Panc1 (cell line): Measurements from ENCODE around the gene PPP3R1. TPM values are rescaled to one million over a fixed set of nuclear protein-coding genes. Genes with fewer than 3 reads are reported as not detected.

Experiments used
- ATAC-seq: fragments of 200-7000 bp; cut with Tn5 transposase; 2 replicates; pipeline ENCODE4 v1.9.1; 2020; ENCODE audit warnings: mild to moderate bottlenecking, moderate library complexity
- BruUV-seq: library from RNA; stranded (reverse); fragments of 400-500 nt; replicated peaks from 2 replicates; lab custom pipeline; 2021; lab: Mats Ljungman, UMichigan
- CTCF ChIA-PET: fragments of 300-600 bp; sonication (Branson Sonifier 250); formaldehyde crosslinking; loops from one replicate; lab custom pipeline; 2022; ENCODE audit warnings: antibody characterized with exemption; lab: Charles Lee
- POLR2A ChIA-PET: fragments of 300-600 bp; sonication (Branson Sonifier 250); formaldehyde crosslinking; loops from one replicate; lab custom pipeline; 2022; ENCODE audit warnings: antibody characterized with exemption; lab: Charles Lee
- DNase-seq: peaks from one replicate; pipeline ENCODE4 v3.0.0-alpha.2; 2010; ENCODE audit warnings: low read depth, low spot score
- H3K27ac ChIP-seq: 2 replicates; pipeline ENCODE4 v1.5.1; 2011; ENCODE audit warnings: mild to moderate bottlenecking, low read length, inconsistent platforms
- H3K27me3 ChIP-seq: fragments of 200-500 bp; sonication (Bioruptor generic); 2 replicates; pipeline ENCODE4 v1.6.0; 2014; ENCODE audit warnings: low read length, inconsistent platforms; ENCODE audit not compliant: control insufficient read depth, insufficient read depth
- H3K36me3 ChIP-seq: fragments of 200-500 bp; sonication (Bioruptor generic); 2 replicates; pipeline ENCODE4 v1.5.1; 2014; ENCODE audit warnings: inconsistent platforms, mild to moderate bottlenecking, low read length, moderate library complexity; ENCODE audit not compliant: control insufficient read depth, insufficient read depth
- H3K4me1 ChIP-seq: 2 replicates; pipeline ENCODE4 v1.5.1; 2011; ENCODE audit warnings: inconsistent platforms, mild to moderate bottlenecking, low read length, moderate library complexity; ENCODE audit not compliant: control insufficient read depth, insufficient read depth
- H3K4me3 ChIP-seq, 2 experiments: 2 replicates each; pipeline ENCODE4 v1.5.1; 2011 to 2012; ENCODE audit warnings: low read depth in 2 of 2, low read length in 2 of 2, mild to moderate bottlenecking in 2 of 2, inconsistent platforms in 1 of 2, moderate library complexity in 1 of 2
- H3K9me3 ChIP-seq: fragments of 200-500 bp; sonication (Bioruptor generic); 2 replicates; pipeline ENCODE4 v1.5.1; 2014; ENCODE audit warnings: low read depth, mild to moderate bottlenecking, inconsistent platforms, low read length, moderate library complexity; ENCODE audit not compliant: control insufficient read depth, insufficient read depth
- POLR2AphosphoS5 ChIP-seq: IDR thresholded peaks from 2 replicates; pipeline ENCODE4 v1.6.1; 2012; ENCODE audit warnings: mild to moderate bottlenecking, low read depth, low read length, moderate library complexity
- SIN3A ChIP-seq: IDR thresholded peaks from 2 replicates; pipeline ENCODE4 v1.6.1; 2012; ENCODE audit warnings: low read depth, mild to moderate bottlenecking, low read length, moderate library complexity, borderline replicate concordance; ENCODE audit not compliant: insufficient read depth
- TCF7L2 ChIP-seq: IDR thresholded peaks from 2 replicates; pipeline ENCODE4 v1.6.1; 2011; ENCODE audit warnings: mild to moderate bottlenecking, low read depth, low read length, inconsistent platforms
- in situ Hi-C: cut with HindIII; loops from 2 replicates; pipeline ENCODE4 v1.10.0; 2016; ENCODE audit warnings: low sequenced_read_pairs, low pct_unique_long_range_greater_than_20kb
- intact Hi-C: fragments of 100-400 bp; cut with micrococcal nuclease; formaldehyde crosslinking; loops from one replicate; pipeline ENCODE4 v1.10.0; 2022; ENCODE audit not compliant: unreplicated experiment
- total RNA-seq: library from RNA; stranded (reverse); gene quantifications from one replicate; pipeline ENCODE4 v1.2.1, GENCODE V29; 2021; ENCODE audit not compliant: unreplicated experiment
- TF ChIP-seq, protein P1 (sequence below), 2 experiments: IDR thresholded peaks; 2 replicates each; pipeline ENCODE4 v1.6.1; 2011 to 2012; ENCODE audit warnings: low read depth in 2 of 2, control low read depth in 1 of 2, low read length in 1 of 2, mild to moderate bottlenecking in 1 of 2, moderate library complexity in 1 of 2; ENCODE audit not compliant: insufficient read depth in 1 of 2
- TF ChIP-seq, protein P2 (sequence below): fragments of 450-650 bp; IDR thresholded peaks from 2 replicates; pipeline ENCODE4 v1.5.1; 2017; ENCODE audit warnings: mild to moderate bottlenecking

Gene PPP3R1
- total RNA-seq, 1 experiment from 2014 or later, result 77.9 TPM

DNA sequence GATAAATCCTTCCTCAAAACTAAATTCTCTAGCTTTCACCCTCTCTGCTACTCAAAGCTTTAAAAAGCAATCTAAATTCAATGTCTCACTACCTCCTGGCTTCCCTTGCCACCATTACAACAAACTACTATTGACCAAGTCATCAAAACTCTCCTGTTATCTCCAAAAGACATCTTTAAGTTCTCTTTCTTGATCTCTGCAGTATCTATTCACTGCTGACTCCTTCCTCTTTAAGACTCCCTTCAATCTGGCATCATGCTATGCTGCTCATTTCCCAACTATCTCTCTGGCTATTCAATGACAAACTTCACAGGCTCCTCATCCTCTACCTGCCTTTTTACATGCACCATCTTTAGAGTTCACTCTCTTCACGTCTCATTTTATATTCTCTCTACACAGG lies 5.9 kb downstream of the PPP3R1 start:
- H3K27ac ChIP-seq, result no peak overlapping the region
- intact Hi-C loops, result no loop called here
- TF ChIP-seq TCF7L2 (no peak), SIN3A (no peak), POLR2AphosphoS5 (no peak)
- TF ChIP-seq, protein P1, sequence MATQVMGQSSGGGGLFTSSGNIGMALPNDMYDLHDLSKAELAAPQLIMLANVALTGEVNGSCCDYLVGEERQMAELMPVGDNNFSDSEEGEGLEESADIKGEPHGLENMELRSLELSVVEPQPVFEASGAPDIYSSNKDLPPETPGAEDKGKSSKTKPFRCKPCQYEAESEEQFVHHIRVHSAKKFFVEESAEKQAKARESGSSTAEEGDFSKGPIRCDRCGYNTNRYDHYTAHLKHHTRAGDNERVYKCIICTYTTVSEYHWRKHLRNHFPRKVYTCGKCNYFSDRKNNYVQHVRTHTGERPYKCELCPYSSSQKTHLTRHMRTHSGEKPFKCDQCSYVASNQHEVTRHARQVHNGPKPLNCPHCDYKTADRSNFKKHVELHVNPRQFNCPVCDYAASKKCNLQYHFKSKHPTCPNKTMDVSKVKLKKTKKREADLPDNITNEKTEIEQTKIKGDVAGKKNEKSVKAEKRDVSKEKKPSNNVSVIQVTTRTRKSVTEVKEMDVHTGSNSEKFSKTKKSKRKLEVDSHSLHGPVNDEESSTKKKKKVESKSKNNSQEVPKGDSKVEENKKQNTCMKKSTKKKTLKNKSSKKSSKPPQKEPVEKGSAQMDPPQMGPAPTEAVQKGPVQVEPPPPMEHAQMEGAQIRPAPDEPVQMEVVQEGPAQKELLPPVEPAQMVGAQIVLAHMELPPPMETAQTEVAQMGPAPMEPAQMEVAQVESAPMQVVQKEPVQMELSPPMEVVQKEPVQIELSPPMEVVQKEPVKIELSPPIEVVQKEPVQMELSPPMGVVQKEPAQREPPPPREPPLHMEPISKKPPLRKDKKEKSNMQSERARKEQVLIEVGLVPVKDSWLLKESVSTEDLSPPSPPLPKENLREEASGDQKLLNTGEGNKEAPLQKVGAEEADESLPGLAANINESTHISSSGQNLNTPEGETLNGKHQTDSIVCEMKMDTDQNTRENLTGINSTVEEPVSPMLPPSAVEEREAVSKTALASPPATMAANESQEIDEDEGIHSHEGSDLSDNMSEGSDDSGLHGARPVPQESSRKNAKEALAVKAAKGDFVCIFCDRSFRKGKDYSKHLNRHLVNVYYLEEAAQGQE (IDR thresholded peaks at IDR 0.05; ENCODE audit: insufficient read depth in 1 of 2, low read depth in 2 of 2, low read length in 1 of 2), result no peak
- TF ChIP-seq, protein P2, sequence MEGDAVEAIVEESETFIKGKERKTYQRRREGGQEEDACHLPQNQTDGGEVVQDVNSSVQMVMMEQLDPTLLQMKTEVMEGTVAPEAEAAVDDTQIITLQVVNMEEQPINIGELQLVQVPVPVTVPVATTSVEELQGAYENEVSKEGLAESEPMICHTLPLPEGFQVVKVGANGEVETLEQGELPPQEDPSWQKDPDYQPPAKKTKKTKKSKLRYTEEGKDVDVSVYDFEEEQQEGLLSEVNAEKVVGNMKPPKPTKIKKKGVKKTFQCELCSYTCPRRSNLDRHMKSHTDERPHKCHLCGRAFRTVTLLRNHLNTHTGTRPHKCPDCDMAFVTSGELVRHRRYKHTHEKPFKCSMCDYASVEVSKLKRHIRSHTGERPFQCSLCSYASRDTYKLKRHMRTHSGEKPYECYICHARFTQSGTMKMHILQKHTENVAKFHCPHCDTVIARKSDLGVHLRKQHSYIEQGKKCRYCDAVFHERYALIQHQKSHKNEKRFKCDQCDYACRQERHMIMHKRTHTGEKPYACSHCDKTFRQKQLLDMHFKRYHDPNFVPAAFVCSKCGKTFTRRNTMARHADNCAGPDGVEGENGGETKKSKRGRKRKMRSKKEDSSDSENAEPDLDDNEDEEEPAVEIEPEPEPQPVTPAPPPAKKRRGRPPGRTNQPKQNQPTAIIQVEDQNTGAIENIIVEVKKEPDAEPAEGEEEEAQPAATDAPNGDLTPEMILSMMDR, result no peak
- POLR2A ChIA-PET, result no interaction called here
- peaks cover 39% of the 10 kb centered on the region for H3K4me1 ChIP-seq
- no peak overlapping the region for H3K4me3 ChIP-seq
- no peaks in the 10 kb centered on the region for H3K27me3 ChIP-seq
- CTCF ChIA-PET, result no interaction called here
- peaks cover 10% of the 10 kb centered on the region for H3K36me3 ChIP-seq
- in situ Hi-C loops, result no loop called here
- BruUV-seq, result no TSS peak
- DNase-seq (no peak), ATAC-seq (no peak)
- H3K9me3 ChIP-seq, result no peaks in the 10 kb centered on the region

DNA sequence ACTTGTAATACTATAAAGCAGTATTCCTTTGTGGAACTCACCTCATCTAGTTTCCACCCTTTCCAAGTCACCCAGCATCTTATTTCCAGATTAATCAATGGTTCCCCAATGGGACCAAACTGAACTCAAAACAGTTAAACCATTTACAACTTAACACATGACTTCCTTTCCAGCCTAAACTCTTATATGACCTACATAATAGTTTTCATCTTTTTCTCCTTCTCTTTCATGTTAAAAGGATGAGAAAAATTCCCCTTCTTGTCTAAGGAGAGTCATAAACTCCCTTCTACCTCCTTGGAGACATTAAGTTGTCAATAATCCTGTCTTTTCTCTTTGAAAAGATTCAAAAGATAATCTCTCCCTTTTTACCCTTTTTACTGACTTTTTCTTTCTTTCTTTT lies 6.7 kb downstream of the PPP3R1 start:
- H3K4me3 ChIP-seq, result no peak overlapping the region
- ATAC-seq (no peak), DNase-seq (no peak)
- H3K27me3 ChIP-seq, result no peaks in the 10 kb centered on the region
- H3K4me1 ChIP-seq, result peaks cover 39% of the 10 kb centered on the region
- intact Hi-C loops, result no loop called here
- no peak for TF ChIP-seq TCF7L2
- TF ChIP-seq SIN3A, result no peak
- no peak for TF ChIP-seq POLR2AphosphoS5
- TF ChIP-seq, protein P1 (IDR thresholded peaks at IDR 0.05; ENCODE audit: insufficient read depth in 1 of 2, low read depth in 2 of 2, low read length in 1 of 2), result no peak
- TF ChIP-seq, protein P2, result no peak
- in situ Hi-C loops, result no loop called here
- ChIA-PET CTCF (no interaction called here), POLR2A (interaction anchor here (0.6 kb wide), 1 partner anchor 49 kb away, joined by 3 read pairs; no protein-coding TSS in a partner anchor)
- no peak overlapping the region for H3K27ac ChIP-seq
- no TSS peak for BruUV-seq
- H3K36me3 ChIP-seq, result peaks cover 8% of the 10 kb centered on the region
- no peaks in the 10 kb centered on the region for H3K9me3 ChIP-seq
